Endothelial cell (in vitro differentiated cells): ENCODE data around the gene CAMK1. TPM values are rescaled to one million over a fixed set of nuclear protein-coding genes. Genes with fewer than 3 reads are reported as not detected.
A peak's percentile ranks its signal among the peaks of the same experiment; 100 is the strongest.

ENCODE experiments used
- DNase-seq: peaks from one replicate; pipeline ENCODE4 v3.0.0; 2021; ENCODE audit warnings: low spot score
- H3K27ac Mint-ChIP-seq: one replicate; pipeline ENCODE4 v1.8.0; 2021; ENCODE audit warnings: mixed read lengths, inconsistent platforms; ENCODE audit not compliant: unreplicated experiment
- H3K27me3 Mint-ChIP-seq: one replicate; pipeline ENCODE4 v1.8.0; 2021; ENCODE audit warnings: mild to moderate bottlenecking, moderate library complexity, mixed read lengths, inconsistent platforms; ENCODE audit not compliant: unreplicated experiment
- H3K36me3 Mint-ChIP-seq: one replicate; pipeline ENCODE4 v1.8.0; 2021; ENCODE audit warnings: mild to moderate bottlenecking, low read depth, mixed read lengths, inconsistent platforms; ENCODE audit not compliant: unreplicated experiment
- H3K4me1 Mint-ChIP-seq: one replicate; pipeline ENCODE4 v1.8.0; 2021; ENCODE audit warnings: mild to moderate bottlenecking, mixed read lengths, inconsistent platforms; ENCODE audit not compliant: unreplicated experiment
- H3K4me3 Mint-ChIP-seq: one replicate; pipeline ENCODE4 v1.8.0; 2021; ENCODE audit warnings: mild to moderate bottlenecking, mixed read lengths, inconsistent platforms; ENCODE audit not compliant: unreplicated experiment
- H3K9me3 Mint-ChIP-seq: one replicate; pipeline ENCODE4 v1.8.0; 2021; ENCODE audit warnings: mixed read lengths, inconsistent platforms; ENCODE audit not compliant: unreplicated experiment
- total RNA-seq: library from RNA; stranded (reverse); fragmentation: NEBNext Ultra II Directional; extraction: Animal tissue kit (Norgen Biotek cat#: 25700); gene quantifications from one replicate; pipeline ENCODE4 v1.2.1, GENCODE V29; 2021; ENCODE audit not compliant: unreplicated experiment
- TF ChIP-seq, protein P1 (sequence below): fragments of 200-600 bp; sonication (generic); IDR thresholded peaks from one replicate; pipeline ENCODE4 v1.5.0; 2021; ENCODE audit warnings: antibody characterized with exemption; ENCODE audit not compliant: unreplicated experiment

The CAMK1 gene
- total RNA-seq, 1 donor from 2014 or later, result 6.0 TPM

- peaks cover 2% of the 10 kb centered on the region for H3K27me3 Mint-ChIP-seq
- TF ChIP-seq, protein P1, sequence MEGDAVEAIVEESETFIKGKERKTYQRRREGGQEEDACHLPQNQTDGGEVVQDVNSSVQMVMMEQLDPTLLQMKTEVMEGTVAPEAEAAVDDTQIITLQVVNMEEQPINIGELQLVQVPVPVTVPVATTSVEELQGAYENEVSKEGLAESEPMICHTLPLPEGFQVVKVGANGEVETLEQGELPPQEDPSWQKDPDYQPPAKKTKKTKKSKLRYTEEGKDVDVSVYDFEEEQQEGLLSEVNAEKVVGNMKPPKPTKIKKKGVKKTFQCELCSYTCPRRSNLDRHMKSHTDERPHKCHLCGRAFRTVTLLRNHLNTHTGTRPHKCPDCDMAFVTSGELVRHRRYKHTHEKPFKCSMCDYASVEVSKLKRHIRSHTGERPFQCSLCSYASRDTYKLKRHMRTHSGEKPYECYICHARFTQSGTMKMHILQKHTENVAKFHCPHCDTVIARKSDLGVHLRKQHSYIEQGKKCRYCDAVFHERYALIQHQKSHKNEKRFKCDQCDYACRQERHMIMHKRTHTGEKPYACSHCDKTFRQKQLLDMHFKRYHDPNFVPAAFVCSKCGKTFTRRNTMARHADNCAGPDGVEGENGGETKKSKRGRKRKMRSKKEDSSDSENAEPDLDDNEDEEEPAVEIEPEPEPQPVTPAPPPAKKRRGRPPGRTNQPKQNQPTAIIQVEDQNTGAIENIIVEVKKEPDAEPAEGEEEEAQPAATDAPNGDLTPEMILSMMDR, result no peak
- H3K9me3 Mint-ChIP-seq, result no peaks in the 10 kb centered on the region
- H3K27ac Mint-ChIP-seq, result no peak overlapping the region
- DNase-seq, result no peak
- H3K4me1 Mint-ChIP-seq, result no peaks in the 10 kb centered on the region
- H3K36me3 Mint-ChIP-seq, result peaks cover 42% of the 10 kb centered on the region
- H3K4me3 Mint-ChIP-seq, result peak overlapping the region; percentile 48
These were observed 33.7 kb upstream of the CAMK1 start for GRCh38 chr3:9803494-9803893.

- Mint-ChIP-seq H3K36me3 (peaks cover 45% of the 10 kb centered on the region), H3K27me3 (no peaks in the 10 kb centered on the region), H3K27ac (no peak overlapping the region), H3K4me3 (no peak overlapping the region), H3K4me1 (peaks cover 2% of the 10 kb centered on the region), H3K9me3 (no peaks in the 10 kb centered on the region)
- TF ChIP-seq, protein P1, result no peak
- no peak for DNase-seq
These were observed 30.8 kb upstream of the CAMK1 start for GRCh38 chr3:9800529-9800928.

DNA sequence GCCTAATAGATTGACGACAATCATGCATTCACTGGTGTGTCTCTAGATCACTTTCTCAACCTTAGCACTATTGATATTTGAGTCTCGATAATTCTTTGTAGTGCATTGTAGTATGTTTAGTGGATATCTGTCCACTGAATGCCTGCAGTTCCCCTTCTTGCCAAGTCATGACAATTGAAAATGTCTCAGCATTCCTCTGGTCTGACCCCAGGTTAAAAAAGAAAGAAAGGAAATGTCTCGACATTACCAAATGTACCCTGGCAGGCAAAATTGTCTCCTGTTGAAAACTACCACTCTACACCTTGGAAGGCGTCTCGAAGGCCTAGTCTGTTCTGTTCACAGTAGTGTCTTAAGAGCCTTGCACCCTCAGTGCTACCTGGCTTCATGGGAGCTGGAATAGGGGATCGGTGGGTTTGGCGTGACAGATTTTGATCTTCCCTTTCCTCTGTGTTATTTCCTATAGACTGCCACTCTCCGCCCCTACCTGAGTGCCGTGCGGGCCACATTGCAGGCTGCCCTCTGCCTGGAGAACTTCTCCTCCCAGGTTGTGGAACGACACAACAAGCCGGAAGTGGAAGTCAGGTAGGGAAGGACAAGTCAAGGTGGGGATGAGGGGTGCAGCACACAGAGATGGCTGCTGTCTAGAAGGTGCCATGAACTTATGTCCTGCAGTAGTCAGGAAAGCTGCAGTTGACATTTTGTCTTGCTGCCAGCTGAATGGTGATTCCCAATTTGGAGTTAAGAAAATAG lies 27.6 kb upstream of the CAMK1 start:
- H3K4me3 Mint-ChIP-seq, result no peak overlapping the region
- peaks cover 31% of the 10 kb centered on the region for H3K36me3 Mint-ChIP-seq
- H3K4me1 Mint-ChIP-seq, result peaks cover 14% of the 10 kb centered on the region
- TF ChIP-seq, protein P1, result no peak
- peak overlapping the region; percentile 84 for H3K27ac Mint-ChIP-seq
- H3K9me3 Mint-ChIP-seq, result no peaks in the 10 kb centered on the region
- DNase-seq, result no peak
- H3K27me3 Mint-ChIP-seq, result peaks cover 12% of the 10 kb centered on the region

GRCh38 chr3:9795207-9795606 lies 25.5 kb upstream of the CAMK1 start:
- TF ChIP-seq, protein P1, result no peak
- Mint-ChIP-seq H3K4me1 (peaks cover 20% of the 10 kb centered on the region), H3K27ac (peak overlapping the region; percentile 72), H3K27me3 (peaks cover 16% of the 10 kb centered on the region), H3K36me3 (peaks cover 30% of the 10 kb centered on the region), H3K4me3 (peak overlapping the region; percentile 73), H3K9me3 (no peaks in the 10 kb centered on the region)
- DNase-seq, result no peak

DNA sequence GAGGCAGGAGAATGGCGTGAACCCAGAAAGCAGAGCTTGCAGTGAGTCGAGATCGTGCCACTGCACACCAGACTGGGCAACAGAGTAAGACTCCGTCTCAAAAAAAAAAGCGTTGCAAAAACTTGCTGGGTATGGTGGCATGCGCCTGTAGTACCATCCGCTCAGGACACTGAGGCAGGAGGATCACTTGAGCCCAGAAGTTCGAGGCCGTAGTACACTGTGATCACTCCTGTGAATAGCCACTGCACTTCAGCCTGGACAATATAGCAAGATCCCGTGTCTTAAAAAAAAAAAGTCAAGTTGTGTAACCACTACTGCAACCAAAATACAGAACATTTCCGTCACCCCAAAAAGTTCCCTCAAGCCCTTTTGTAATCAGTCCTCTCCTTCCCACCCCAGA lies 24.7 kb upstream of the CAMK1 start:
- peaks cover 20% of the 10 kb centered on the region for H3K4me1 Mint-ChIP-seq
- H3K9me3 Mint-ChIP-seq, result no peaks in the 10 kb centered on the region
- H3K36me3 Mint-ChIP-seq, result peaks cover 22% of the 10 kb centered on the region
- peak overlapping the region; percentile 88 for H3K27ac Mint-ChIP-seq
- TF ChIP-seq, protein P1, result no peak
- H3K4me3 Mint-ChIP-seq, result peak overlapping the region; percentile 85
- H3K27me3 Mint-ChIP-seq, result peaks cover 16% of the 10 kb centered on the region
- no peak for DNase-seq
